GM12878 (cell line): ENCODE results near the gene BUB1B.

Source experiments
- EP300 ChIP-seq, 2 experiments: fragments of 150-350 bp in 1 of 2; IDR thresholded peaks; 2 replicates each; pipeline ENCODE4 v1.6.1; 2011 to 2012; ENCODE audit warnings: low read depth in 2 of 2, low read length in 2 of 2, borderline replicate concordance in 1 of 2, improper control_type of control experiment in 1 of 2, inconsistent platforms in 1 of 2; ENCODE audit not compliant: control insufficient read depth in 1 of 2
- FOXM1 ChIP-seq: IDR thresholded peaks from 2 replicates; pipeline ENCODE4 v1.6.1; 2012; ENCODE audit warnings: low read depth, mild to moderate bottlenecking, inconsistent platforms, low read length, moderate library complexity
- NFYB ChIP-seq: IDR thresholded peaks from 2 replicates; pipeline ENCODE4 v1.6.1; 2011; ENCODE audit warnings: low read depth, mild to moderate bottlenecking, low read length, improper control_type of control experiment, moderate library complexity; ENCODE audit not compliant: insufficient read depth
- POLR2A ChIP-seq: IDR thresholded peaks from 2 replicates; pipeline ENCODE4 v1.6.1; 2011; ENCODE audit warnings: low read depth, mild to moderate bottlenecking, low read length
- RBBP5 ChIP-seq: fragments of 200-600 bp; sonication (generic); conservative IDR thresholded peaks from 2 replicates; pipeline ENCODE4 v1.6.1; 2016
- TF ChIP-seq, protein P1 (sequence below): IDR thresholded peaks from 2 replicates; pipeline ENCODE4 v1.6.1; 2012; ENCODE audit warnings: low read depth, low read length, improper control_type of control experiment
- TF ChIP-seq, protein P2 (sequence below), 3 experiments: IDR thresholded peaks in 2 of 3; conservative IDR thresholded peaks in 1 of 3; 2 replicates each; pipeline ENCODE4 v1.5.1; 2011; ENCODE audit warnings: low read depth in 3 of 3, low read length in 3 of 3, mild to moderate bottlenecking in 3 of 3, control low read depth in 2 of 3, moderate library complexity in 2 of 3, inconsistent platforms in 1 of 3, mixed read lengths in 1 of 3; ENCODE audit not compliant: control insufficient read depth in 2 of 3, insufficient read depth in 1 of 3; ENCODE audit errors: extremely low read depth in 1 of 3

DNA sequence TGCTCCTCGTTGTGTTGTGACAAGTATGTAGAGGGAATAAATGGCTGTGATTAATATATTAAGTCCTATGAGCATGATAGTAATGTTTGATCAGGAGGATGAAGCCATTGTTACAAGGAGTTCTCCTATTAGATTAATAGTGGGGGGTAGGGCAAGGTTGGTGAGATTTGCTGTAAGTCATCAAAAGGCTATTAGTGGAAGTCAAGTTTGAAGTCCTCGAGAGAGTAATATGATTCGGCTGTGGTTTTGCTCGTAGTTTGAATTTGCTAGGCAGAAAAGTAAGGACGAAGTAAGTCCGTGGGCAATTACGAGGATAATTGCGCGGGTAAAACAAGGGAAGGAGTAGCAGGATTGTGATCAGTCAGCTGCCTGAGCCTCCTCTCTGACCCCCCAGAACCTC is 26.0 kb upstream of the BUB1B start:
- TF ChIP-seq, protein P1, sequence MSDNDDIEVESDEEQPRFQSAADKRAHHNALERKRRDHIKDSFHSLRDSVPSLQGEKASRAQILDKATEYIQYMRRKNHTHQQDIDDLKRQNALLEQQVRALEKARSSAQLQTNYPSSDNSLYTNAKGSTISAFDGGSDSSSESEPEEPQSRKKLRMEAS = no peak
- TF ChIP-seq RBBP5 (no peak), FOXM1 (no peak), POLR2A (no peak), NFYB (no peak), EP300 (IDR thresholded peaks at IDR 0.05; ENCODE audit: borderline replicate concordance in 1 of 2, control insufficient read depth in 1 of 2, low read depth in 2 of 2, low read length in 2 of 2) (no peak)
- TF ChIP-seq, protein P2, sequence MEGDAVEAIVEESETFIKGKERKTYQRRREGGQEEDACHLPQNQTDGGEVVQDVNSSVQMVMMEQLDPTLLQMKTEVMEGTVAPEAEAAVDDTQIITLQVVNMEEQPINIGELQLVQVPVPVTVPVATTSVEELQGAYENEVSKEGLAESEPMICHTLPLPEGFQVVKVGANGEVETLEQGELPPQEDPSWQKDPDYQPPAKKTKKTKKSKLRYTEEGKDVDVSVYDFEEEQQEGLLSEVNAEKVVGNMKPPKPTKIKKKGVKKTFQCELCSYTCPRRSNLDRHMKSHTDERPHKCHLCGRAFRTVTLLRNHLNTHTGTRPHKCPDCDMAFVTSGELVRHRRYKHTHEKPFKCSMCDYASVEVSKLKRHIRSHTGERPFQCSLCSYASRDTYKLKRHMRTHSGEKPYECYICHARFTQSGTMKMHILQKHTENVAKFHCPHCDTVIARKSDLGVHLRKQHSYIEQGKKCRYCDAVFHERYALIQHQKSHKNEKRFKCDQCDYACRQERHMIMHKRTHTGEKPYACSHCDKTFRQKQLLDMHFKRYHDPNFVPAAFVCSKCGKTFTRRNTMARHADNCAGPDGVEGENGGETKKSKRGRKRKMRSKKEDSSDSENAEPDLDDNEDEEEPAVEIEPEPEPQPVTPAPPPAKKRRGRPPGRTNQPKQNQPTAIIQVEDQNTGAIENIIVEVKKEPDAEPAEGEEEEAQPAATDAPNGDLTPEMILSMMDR (IDR thresholded peaks at IDR 0.05 in 2 of 3, conservative IDR thresholded peaks at IDR 0.05 in 1 of 3; ENCODE audit: control insufficient read depth in 2 of 3, extremely low read depth in 1 of 3, insufficient read depth in 1 of 3, low read depth in 3 of 3, low read length in 3 of 3) = no peak
